SK-N-SH treated with all-trans-retinoic acid at 6 μM for 48 hours (cell line): ENCODE measurements around the gene GPR148.

ENCODE experiments used
- ATAC-seq: fragments of 200-7000 bp; cut with Tn5 transposase; 3 replicates; pipeline ENCODE4 v1.9.1; 2020; ENCODE audit warnings: mild to moderate bottlenecking, moderate library complexity
- ARNTL ChIP-seq: fragments of 450-650 bp; formaldehyde crosslinking; IDR thresholded peaks from 2 replicates; pipeline ENCODE4 v1.5.0; 2020; ENCODE audit warnings: low read depth, mild to moderate bottlenecking, moderate library complexity, borderline replicate concordance
- BACH2 ChIP-seq: fragments of 250-450 bp; sonication (Bioruptor Pico); IDR thresholded peaks from 2 replicates; pipeline ENCODE4 v1.9.0; 2021; ENCODE audit warnings: mild to moderate bottlenecking, borderline replicate concordance
- CSDC2 ChIP-seq: fragments of 250-450 bp; sonication (Bioruptor Pico); IDR thresholded peaks from 2 replicates; pipeline ENCODE4 v1.5.0; 2020; ENCODE audit warnings: mild to moderate bottlenecking, moderate library complexity
- ESRRG ChIP-seq: fragments of 250-450 bp; sonication (Bioruptor Pico); IDR thresholded peaks from 2 replicates; pipeline ENCODE4 v1.6.1; 2021; ENCODE audit warnings: mild to moderate bottlenecking
- GLIS3 ChIP-seq: fragments of 250-450 bp; sonication (Bioruptor Pico); IDR thresholded peaks from 2 replicates; pipeline ENCODE4 v1.5.0; 2020; ENCODE audit warnings: mild to moderate bottlenecking, moderate library complexity
- ISL1 ChIP-seq: fragments of 250-450 bp; sonication (Bioruptor Pico); IDR thresholded peaks from 2 replicates; pipeline ENCODE4 v2.1.2; 2022; ENCODE audit warnings: mild to moderate bottlenecking, moderate library complexity
- OSR1 ChIP-seq: fragments of 250-450 bp; sonication (Bioruptor Pico); IDR thresholded peaks from 2 replicates; pipeline ENCODE4 v1.8.0; 2022; ENCODE audit warnings: moderate library complexity, mild to moderate bottlenecking, inconsistent platforms
- POU6F1 ChIP-seq: fragments of 250-450 bp; sonication (Bioruptor Pico); IDR thresholded peaks from 2 replicates; pipeline ENCODE4 v1.8.0; 2021; ENCODE audit warnings: low read depth, mild to moderate bottlenecking, moderate library complexity, borderline replicate concordance
- PPARA ChIP-seq: fragments of 250-450 bp; sonication (Bioruptor Pico); IDR thresholded peaks from 2 replicates; pipeline ENCODE4 v1.5.0; 2020; ENCODE audit warnings: mild to moderate bottlenecking, borderline replicate concordance
- SNAI2 ChIP-seq: fragments of 250-450 bp; sonication (Bioruptor Pico); IDR thresholded peaks from 2 replicates; pipeline ENCODE4 v1.5.0; 2020; ENCODE audit warnings: mild to moderate bottlenecking, moderate library complexity
- TCF4 ChIP-seq: fragments of 250-450 bp; sonication (Bioruptor Pico); IDR thresholded peaks from 2 replicates; pipeline ENCODE4 v1.8.0; 2021; ENCODE audit warnings: mild to moderate bottlenecking, moderate library complexity, borderline replicate concordance
- TOX ChIP-seq: fragments of 250-450 bp; sonication (Bioruptor Pico); IDR thresholded peaks from 2 replicates; pipeline ENCODE4 v1.8.0; 2021; ENCODE audit warnings: mild to moderate bottlenecking, moderate library complexity, borderline replicate concordance
- ZC3H10 ChIP-seq: fragments of 250-450 bp; sonication (Bioruptor Pico); IDR thresholded peaks from 2 replicates; pipeline ENCODE4 v1.5.1; 2021; ENCODE audit warnings: mild to moderate bottlenecking, moderate library complexity
- ZFP30 ChIP-seq: fragments of 450-650 bp; formaldehyde crosslinking; IDR thresholded peaks from 2 replicates; pipeline ENCODE4 v1.5.0; 2022; ENCODE audit warnings: mild to moderate bottlenecking, moderate library complexity
- ZNF565 ChIP-seq: fragments of 450-650 bp; formaldehyde crosslinking; conservative IDR thresholded peaks from 2 replicates; pipeline ENCODE4 v1.5.0; 2020; ENCODE audit warnings: low read depth, mild to moderate bottlenecking, moderate library complexity
- ZNF70 ChIP-seq: fragments of 450-650 bp; formaldehyde crosslinking; IDR thresholded peaks from 2 replicates; pipeline ENCODE4 v1.5.0; 2020; ENCODE audit warnings: mild to moderate bottlenecking, moderate library complexity
- ZNF8 ChIP-seq: fragments of 450-650 bp; formaldehyde crosslinking; IDR thresholded peaks from 2 replicates; pipeline ENCODE4 v1.5.0; 2020; ENCODE audit warnings: mild to moderate bottlenecking, moderate library complexity
- TF ChIP-seq, protein P1 (sequence below): fragments of 250-450 bp; sonication (Bioruptor Pico); IDR thresholded peaks from 2 replicates; pipeline ENCODE4 v1.8.0; 2020; ENCODE audit warnings: mild to moderate bottlenecking, moderate library complexity, borderline replicate concordance
- TF ChIP-seq, protein P2 (sequence below): fragments of 250-450 bp; sonication (Bioruptor Pico); IDR thresholded peaks from 2 replicates; pipeline ENCODE4 v1.5.0; 2020; ENCODE audit warnings: mild to moderate bottlenecking, moderate library complexity
- TF ChIP-seq, protein P3 (sequence below): fragments of 250-450 bp; sonication (Bioruptor Pico); IDR thresholded peaks from 2 replicates; pipeline ENCODE4 v1.5.1; 2021; ENCODE audit warnings: mild to moderate bottlenecking, moderate library complexity

GPR148 gene

DNA sequence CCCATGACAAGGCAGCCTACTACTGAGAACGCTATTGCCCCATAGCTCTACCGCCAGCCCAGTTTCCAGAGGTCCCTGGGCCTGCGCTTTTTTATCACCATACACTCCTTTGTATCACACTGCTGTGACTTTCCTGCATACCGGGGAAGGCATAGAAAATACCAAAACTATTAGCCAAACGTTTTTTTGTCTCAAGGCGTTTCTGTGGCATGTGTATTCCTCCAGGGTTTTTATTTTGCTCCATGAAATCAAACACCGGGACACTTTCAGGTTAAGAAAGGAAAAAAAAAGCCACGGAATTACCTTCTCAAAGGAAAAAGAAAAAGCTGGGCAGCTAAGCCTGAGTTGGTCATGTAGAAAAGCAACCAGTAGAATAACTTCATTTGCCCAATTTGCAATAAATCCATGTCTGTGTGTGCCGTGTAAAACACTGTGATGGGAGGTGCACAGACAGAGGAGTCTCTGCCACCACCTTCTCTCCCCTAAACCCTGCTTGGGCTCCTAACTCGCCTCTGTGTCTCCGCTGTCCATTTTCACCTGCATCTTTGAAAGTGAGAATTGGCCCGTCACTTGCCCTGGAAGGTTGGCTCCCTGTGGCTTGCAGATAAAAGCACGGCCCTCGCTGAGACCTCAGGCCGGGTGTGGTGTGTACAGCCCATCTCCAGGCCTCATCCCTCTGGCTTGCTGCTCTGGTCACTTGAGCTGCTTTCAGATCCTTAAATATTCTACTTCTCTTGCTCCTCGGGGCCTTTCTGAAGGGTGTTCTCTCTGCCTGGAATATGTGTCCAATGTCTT, 28.2 kb downstream of the GPR148 start:
- ATAC-seq: no peak
- TF ChIP-seq ZC3H10 (no peak), ARNTL (no peak), ZFP30 (CRISPR knock-in tag) (no peak), SNAI2 (CRISPR knock-in tag) (no peak), ZNF8 (CRISPR knock-in tag) (no peak), ISL1 (CRISPR knock-in tag) (no peak), GLIS3 (CRISPR knock-in tag) (no peak), ZNF70 (no peak), OSR1 (CRISPR knock-in tag) (no peak), TCF4 (CRISPR knock-in tag) (no peak), BACH2 (no peak), ESRRG (CRISPR knock-in tag) (no peak), ZNF565 (CRISPR knock-in tag) (no peak), CSDC2 (CRISPR knock-in tag) (no peak), TOX (CRISPR knock-in tag) (no peak), POU6F1 (CRISPR knock-in tag) (no peak), PPARA (CRISPR knock-in tag) (no peak)
- TF ChIP-seq, protein P1, sequence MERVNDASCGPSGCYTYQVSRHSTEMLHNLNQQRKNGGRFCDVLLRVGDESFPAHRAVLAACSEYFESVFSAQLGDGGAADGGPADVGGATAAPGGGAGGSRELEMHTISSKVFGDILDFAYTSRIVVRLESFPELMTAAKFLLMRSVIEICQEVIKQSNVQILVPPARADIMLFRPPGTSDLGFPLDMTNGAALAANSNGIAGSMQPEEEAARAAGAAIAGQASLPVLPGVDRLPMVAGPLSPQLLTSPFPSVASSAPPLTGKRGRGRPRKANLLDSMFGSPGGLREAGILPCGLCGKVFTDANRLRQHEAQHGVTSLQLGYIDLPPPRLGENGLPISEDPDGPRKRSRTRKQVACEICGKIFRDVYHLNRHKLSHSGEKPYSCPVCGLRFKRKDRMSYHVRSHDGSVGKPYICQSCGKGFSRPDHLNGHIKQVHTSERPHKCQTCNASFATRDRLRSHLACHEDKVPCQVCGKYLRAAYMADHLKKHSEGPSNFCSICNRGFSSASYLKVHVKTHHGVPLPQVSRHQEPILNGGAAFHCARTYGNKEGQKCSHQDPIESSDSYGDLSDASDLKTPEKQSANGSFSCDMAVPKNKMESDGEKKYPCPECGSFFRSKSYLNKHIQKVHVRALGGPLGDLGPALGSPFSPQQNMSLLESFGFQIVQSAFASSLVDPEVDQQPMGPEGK (CRISPR knock-in tag): no peak
- TF ChIP-seq, protein P2, sequence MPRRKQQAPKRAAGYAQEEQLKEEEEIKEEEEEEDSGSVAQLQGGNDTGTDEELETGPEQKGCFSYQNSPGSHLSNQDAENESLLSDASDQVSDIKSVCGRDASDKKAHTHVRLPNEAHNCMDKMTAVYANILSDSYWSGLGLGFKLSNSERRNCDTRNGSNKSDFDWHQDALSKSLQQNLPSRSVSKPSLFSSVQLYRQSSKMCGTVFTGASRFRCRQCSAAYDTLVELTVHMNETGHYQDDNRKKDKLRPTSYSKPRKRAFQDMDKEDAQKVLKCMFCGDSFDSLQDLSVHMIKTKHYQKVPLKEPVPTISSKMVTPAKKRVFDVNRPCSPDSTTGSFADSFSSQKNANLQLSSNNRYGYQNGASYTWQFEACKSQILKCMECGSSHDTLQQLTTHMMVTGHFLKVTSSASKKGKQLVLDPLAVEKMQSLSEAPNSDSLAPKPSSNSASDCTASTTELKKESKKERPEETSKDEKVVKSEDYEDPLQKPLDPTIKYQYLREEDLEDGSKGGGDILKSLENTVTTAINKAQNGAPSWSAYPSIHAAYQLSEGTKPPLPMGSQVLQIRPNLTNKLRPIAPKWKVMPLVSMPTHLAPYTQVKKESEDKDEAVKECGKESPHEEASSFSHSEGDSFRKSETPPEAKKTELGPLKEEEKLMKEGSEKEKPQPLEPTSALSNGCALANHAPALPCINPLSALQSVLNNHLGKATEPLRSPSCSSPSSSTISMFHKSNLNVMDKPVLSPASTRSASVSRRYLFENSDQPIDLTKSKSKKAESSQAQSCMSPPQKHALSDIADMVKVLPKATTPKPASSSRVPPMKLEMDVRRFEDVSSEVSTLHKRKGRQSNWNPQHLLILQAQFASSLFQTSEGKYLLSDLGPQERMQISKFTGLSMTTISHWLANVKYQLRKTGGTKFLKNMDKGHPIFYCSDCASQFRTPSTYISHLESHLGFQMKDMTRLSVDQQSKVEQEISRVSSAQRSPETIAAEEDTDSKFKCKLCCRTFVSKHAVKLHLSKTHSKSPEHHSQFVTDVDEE (CRISPR knock-in tag): no peak
- TF ChIP-seq, protein P3, sequence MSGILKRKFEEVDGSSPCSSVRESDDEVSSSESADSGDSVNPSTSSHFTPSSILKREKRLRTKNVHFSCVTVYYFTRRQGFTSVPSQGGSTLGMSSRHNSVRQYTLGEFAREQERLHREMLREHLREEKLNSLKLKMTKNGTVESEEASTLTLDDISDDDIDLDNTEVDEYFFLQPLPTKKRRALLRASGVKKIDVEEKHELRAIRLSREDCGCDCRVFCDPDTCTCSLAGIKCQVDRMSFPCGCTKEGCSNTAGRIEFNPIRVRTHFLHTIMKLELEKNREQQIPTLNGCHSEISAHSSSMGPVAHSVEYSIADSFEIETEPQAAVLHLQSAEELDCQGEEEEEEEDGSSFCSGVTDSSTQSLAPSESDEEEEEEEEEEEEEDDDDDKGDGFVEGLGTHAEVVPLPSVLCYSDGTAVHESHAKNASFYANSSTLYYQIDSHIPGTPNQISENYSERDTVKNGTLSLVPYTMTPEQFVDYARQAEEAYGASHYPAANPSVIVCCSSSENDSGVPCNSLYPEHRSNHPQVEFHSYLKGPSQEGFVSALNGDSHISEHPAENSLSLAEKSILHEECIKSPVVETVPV (CRISPR knock-in tag): no peak

DNA sequence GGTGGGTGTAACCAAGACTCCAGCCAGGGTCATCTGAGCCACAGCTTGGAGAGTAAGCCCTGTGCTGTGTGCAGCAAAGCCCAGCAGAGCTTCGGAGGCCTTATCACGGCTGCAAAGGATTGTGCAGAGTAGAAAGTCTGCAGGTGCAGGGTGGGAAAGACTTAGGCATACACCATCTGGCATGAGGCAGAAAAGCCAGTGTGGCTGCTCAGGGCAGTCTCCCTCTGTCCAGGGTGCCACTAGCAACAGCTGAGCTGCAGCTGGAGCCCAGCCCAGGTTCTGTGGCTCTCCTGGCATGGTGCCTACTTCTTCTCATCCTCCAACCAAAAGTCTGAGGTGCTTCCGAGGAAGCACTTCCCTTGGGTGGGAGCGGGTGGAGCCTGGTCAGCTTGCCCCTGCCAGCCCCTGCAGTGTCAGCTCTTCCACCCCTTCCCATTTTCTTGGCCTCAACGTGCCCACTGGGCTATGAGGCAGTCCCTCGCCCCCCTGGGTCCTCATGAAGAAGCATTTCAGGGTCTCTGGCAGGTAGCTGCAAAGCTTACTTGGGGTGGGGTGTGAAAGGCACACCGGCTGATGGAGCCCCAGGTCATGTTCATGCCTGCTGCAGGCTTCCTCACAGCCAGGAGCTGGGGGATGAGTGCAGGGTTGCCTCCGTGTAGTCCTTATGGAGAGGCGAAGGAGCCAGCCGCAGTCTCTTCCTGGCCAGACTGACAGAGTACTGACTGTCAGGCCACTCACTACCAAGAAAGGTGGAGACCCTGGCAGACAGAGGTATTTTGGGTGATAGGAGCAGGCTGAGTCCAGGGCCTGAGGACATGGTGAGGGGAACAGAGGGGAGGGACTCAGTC, 31.3 kb downstream of the GPR148 start:
- no peak; the same call in 2 of the 3 replicates for ATAC-seq
- TF ChIP-seq ZNF70 (no peak), POU6F1 (CRISPR knock-in tag) (no peak), ARNTL (no peak), TCF4 (CRISPR knock-in tag) (no peak), BACH2 (no peak), ZFP30 (CRISPR knock-in tag) (no peak), ZNF565 (CRISPR knock-in tag) (no peak), SNAI2 (CRISPR knock-in tag) (no peak)
- TF ChIP-seq, protein P2 (CRISPR knock-in tag): no peak
- TF ChIP-seq, protein P1 (CRISPR knock-in tag): no peak
- TF ChIP-seq, protein P3 (CRISPR knock-in tag): no peak
